ENCODE measurements around the gene ALG1. TPM values are rescaled to one million over a fixed set of nuclear protein-coding genes. Genes with fewer than 3 reads are reported as not detected.

The ALG1 gene
- total and polyA plus RNA-seq, 2 donors (not counting 3 experiments of a cell fraction or from before 2014, with no cell fraction given), result 33.7 to 46.0 TPM

GRCh38 chr16:5026664-5027063, 45.0 kb upstream of the ALG1 start:
- intact Hi-C loops (cut with micrococcal nuclease), result no loop called here
- no TSS peak for BruUV-seq (replicated peaks)
- Histone ChIP-seq H3K9ac (replicated peaks; ENCODE audit: extremely low read depth, insufficient read depth, low read length) (no peak overlapping the region), H4K20me1 (replicated peaks; ENCODE audit: control insufficient read depth, extremely low read depth, insufficient read depth, low read length) (no peaks in the 10 kb centered on the region), H3K9me1 (replicated peaks; ENCODE audit: control insufficient read depth, extremely low read depth, insufficient read depth, low read length) (no peaks in the 10 kb centered on the region), H3K4me1 (ENCODE audit: control insufficient read depth, extremely low read depth, insufficient read depth, low read length) (no peaks in the 10 kb centered on the region), H3K79me2 (ENCODE audit: control insufficient read depth, insufficient read depth, low read length) (no peaks in the 10 kb centered on the region), H3K36me3 (ENCODE audit: control insufficient read depth in 2 of 2, extremely low read depth in 1 of 2, insufficient read depth in 2 of 2, low read length in 2 of 2) (peaks cover 0 to 2% of the 10 kb centered on the region in 2 experiments), H3K4me3 (replicated peaks in 1 of 3; ENCODE audit: insufficient read depth in 1 of 3, low read depth in 1 of 3, low read length in 3 of 3) (no peak overlapping the region), H3K27me3 (ENCODE audit: control insufficient read depth in 2 of 2, insufficient read depth in 2 of 2, low read length in 2 of 2) (no peaks in the 10 kb centered on the region), H3K9me3 (replicated peaks; ENCODE audit: control insufficient read depth, insufficient read depth, low read length) (no peaks in the 10 kb centered on the region), H3K4me2 (ENCODE audit: insufficient read depth, low read length) (no peak overlapping the region), H2AFZ (ENCODE audit: low read depth, low read length) (no peak overlapping the region), H3K27ac (ENCODE audit: insufficient read depth, low read depth, low read length) (no peak overlapping the region)
- FAIRE-seq (no peak), DNase-seq (ENCODE audit: low read depth, low spot score) (no peak)
- dilution Hi-C loops (cut with MboI; ENCODE audit: extremely low pct_ligation_motif_present, low sequenced_read_pairs), result no loop called here
- ChIA-PET CTCF (interaction anchor here (1.2 to 1.3 kb wide), 2 partner anchors 8 to 32 kb away, joined by 3 read pairs; no protein-coding TSS in a partner anchor), POLR2A (no interaction called here)
- TF ChIP-seq POLR2AphosphoS5 (IDR thresholded peaks at IDR 0.05; ENCODE audit: insufficient read depth, low read depth, low read length) (no peak), FOS (IDR thresholded peaks at IDR 0.05; ENCODE audit: borderline replicate concordance, insufficient read depth, low read length) (no peak), POLR2A (IDR thresholded peaks at IDR 0.05; ENCODE audit: low read depth, low read length) (no peak), MAX (IDR thresholded peaks at IDR 0.05; ENCODE audit: insufficient read depth, insufficient read length) (no peak), MYC (IDR thresholded peaks at IDR 0.05; ENCODE audit: low read depth, low read length) (no peak), JUN (IDR thresholded peaks at IDR 0.05; ENCODE audit: borderline replicate concordance, insufficient read depth, insufficient read length, low read depth) (no peak), EZH2 (IDR thresholded peaks at IDR 0.05; ENCODE audit: borderline replicate concordance, low read depth, low read length, severe bottlenecking) (no peak), GATA2 (IDR thresholded peaks at IDR 0.05; ENCODE audit: insufficient read depth, insufficient read length, low read depth, low read length) (no peak)
- TF ChIP-seq, protein P1, sequence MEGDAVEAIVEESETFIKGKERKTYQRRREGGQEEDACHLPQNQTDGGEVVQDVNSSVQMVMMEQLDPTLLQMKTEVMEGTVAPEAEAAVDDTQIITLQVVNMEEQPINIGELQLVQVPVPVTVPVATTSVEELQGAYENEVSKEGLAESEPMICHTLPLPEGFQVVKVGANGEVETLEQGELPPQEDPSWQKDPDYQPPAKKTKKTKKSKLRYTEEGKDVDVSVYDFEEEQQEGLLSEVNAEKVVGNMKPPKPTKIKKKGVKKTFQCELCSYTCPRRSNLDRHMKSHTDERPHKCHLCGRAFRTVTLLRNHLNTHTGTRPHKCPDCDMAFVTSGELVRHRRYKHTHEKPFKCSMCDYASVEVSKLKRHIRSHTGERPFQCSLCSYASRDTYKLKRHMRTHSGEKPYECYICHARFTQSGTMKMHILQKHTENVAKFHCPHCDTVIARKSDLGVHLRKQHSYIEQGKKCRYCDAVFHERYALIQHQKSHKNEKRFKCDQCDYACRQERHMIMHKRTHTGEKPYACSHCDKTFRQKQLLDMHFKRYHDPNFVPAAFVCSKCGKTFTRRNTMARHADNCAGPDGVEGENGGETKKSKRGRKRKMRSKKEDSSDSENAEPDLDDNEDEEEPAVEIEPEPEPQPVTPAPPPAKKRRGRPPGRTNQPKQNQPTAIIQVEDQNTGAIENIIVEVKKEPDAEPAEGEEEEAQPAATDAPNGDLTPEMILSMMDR (IDR thresholded peaks at IDR 0.05; ENCODE audit: extremely low read depth in 1 of 2, insufficient read depth in 1 of 2, low read depth in 1 of 2, low read length in 2 of 2), result no peak
